ENCODE results near the gene PTPRT.

The PTPRT gene

GRCh38 chr20:42113236-42113635, 1076.5 kb downstream of the PTPRT start:
- ChIA-PET CTCF (no interaction called here), POLR2A (no interaction called here)
- no peak for DNase-seq (ENCODE audit: extremely low spot score)
- no peak for TF ChIP-seq NFRKB (IDR thresholded peaks at IDR 0.05)

DNA sequence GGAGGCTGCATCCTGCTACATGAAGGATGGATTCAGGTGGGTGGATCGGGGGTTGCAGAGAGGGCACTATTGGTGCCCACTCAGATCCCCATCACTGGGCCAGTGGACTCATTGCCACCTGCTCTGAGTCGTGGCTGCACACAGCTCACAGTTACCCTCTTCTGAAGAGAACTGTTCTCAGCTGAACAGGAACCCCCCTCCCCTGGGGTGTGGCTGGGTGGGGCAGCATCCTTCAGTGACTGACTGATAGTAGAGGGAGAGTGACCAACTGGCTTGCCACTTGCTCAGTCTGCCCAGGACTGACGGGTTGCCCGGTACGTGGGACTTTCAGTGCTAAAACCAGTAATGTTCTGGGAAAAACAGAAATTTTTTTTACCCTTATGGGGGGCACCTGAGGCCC, 1077.5 kb downstream of the PTPRT start:
- CTCF ChIA-PET = no interaction called here
- POLR2A ChIA-PET = no interaction called here
- TF ChIP-seq NFRKB (IDR thresholded peaks at IDR 0.05) (no peak), CTBP1 (IDR thresholded peaks at IDR 0.05; ENCODE audit: borderline replicate concordance) (no peak), ELF4 (IDR thresholded peaks at IDR 0.05) (no peak), PKNOX1 (IDR thresholded peaks at IDR 0.05) (no peak), SP1 (IDR thresholded peaks at IDR 0.05) (no peak), ZNF384 (IDR thresholded peaks at IDR 0.05) (no peak), SUZ12 (IDR thresholded peaks at IDR 0.05) (no peak), L3MBTL2 (conservative IDR thresholded peaks at IDR 0.05) (no peak), BHLHE40 (IDR thresholded peaks at IDR 0.05; ENCODE audit: borderline replicate concordance) (no peak), FOXM1 (IDR thresholded peaks at IDR 0.05; ENCODE audit: borderline replicate concordance) (no peak), TARDBP (IDR thresholded peaks at IDR 0.05) (no peak), FOXK2 (IDR thresholded peaks at IDR 0.05) (no peak), LEF1 (IDR thresholded peaks at IDR 0.05; ENCODE audit: borderline replicate concordance) (no peak), HDGF (IDR thresholded peaks at IDR 0.05; ENCODE audit: borderline replicate concordance) (no peak), FOXA1 (IDR thresholded peaks at IDR 0.05) (no peak)
- no peak for DNase-seq (ENCODE audit: extremely low spot score)

DNA sequence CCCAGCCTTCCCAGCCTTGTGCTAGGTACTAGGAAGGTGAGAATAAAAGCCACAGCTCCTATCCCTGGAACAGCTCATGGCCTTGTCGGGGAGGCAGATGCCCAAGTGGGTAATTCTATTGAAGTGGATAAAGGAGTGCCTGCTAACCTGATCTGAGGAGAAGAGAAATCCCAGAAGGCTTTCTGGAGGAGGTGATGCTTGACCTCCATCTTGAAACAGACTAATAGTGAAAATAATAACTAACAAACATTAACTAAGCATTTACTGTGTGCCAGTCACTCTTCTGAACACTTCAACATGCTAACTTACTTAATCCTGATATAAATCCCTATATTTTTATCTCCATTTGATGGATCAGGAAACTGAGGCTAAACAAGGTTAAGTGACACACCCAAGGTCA, 1078.4 kb downstream of the PTPRT start:
- CTCF ChIA-PET = no interaction called here
- no peak for DNase-seq (ENCODE audit: extremely low spot score)
- no peak for TF ChIP-seq FOXA1 (IDR thresholded peaks at IDR 0.05)
- no peak for TF ChIP-seq CTBP1 (IDR thresholded peaks at IDR 0.05; ENCODE audit: borderline replicate concordance)
- no peak for TF ChIP-seq NFRKB (IDR thresholded peaks at IDR 0.05)
- no peak for TF ChIP-seq ELF4 (IDR thresholded peaks at IDR 0.05)
- TF ChIP-seq SUZ12 (IDR thresholded peaks at IDR 0.05) = no peak
- TF ChIP-seq TARDBP (IDR thresholded peaks at IDR 0.05) = no peak
- TF ChIP-seq PKNOX1 (IDR thresholded peaks at IDR 0.05) = no peak
- TF ChIP-seq FOXM1 (IDR thresholded peaks at IDR 0.05; ENCODE audit: borderline replicate concordance) = no peak
- TF ChIP-seq LEF1 (IDR thresholded peaks at IDR 0.05; ENCODE audit: borderline replicate concordance) = no peak
- TF ChIP-seq SP1 (IDR thresholded peaks at IDR 0.05) = no peak
- no peak for TF ChIP-seq ARNT (IDR thresholded peaks at IDR 0.05)
- TF ChIP-seq HDGF (IDR thresholded peaks at IDR 0.05; ENCODE audit: borderline replicate concordance) = no peak
- TF ChIP-seq L3MBTL2 (conservative IDR thresholded peaks at IDR 0.05) = no peak
- TF ChIP-seq FOXK2 (IDR thresholded peaks at IDR 0.05) = no peak
- POLR2A ChIA-PET = no interaction called here

GRCh38 chr20:42110301-42110700, 1079.4 kb downstream of the PTPRT start:
- no peak for DNase-seq (ENCODE audit: extremely low spot score)
- CTCF ChIA-PET = no interaction called here
- POLR2A ChIA-PET = no interaction called here
- TF ChIP-seq HDGF (IDR thresholded peaks at IDR 0.05; ENCODE audit: borderline replicate concordance) (no peak), L3MBTL2 (conservative IDR thresholded peaks at IDR 0.05) (no peak), LEF1 (IDR thresholded peaks at IDR 0.05; ENCODE audit: borderline replicate concordance) (no peak), FOXA1 (IDR thresholded peaks at IDR 0.05) (no peak), NFRKB (IDR thresholded peaks at IDR 0.05) (no peak), ARNT (IDR thresholded peaks at IDR 0.05) (no peak), PKNOX1 (IDR thresholded peaks at IDR 0.05) (no peak), ZNF384 (IDR thresholded peaks at IDR 0.05) (no peak), CTBP1 (IDR thresholded peaks at IDR 0.05; ENCODE audit: borderline replicate concordance) (no peak), SP1 (IDR thresholded peaks at IDR 0.05) (no peak), TARDBP (IDR thresholded peaks at IDR 0.05) (no peak), BHLHE40 (IDR thresholded peaks at IDR 0.05; ENCODE audit: borderline replicate concordance) (no peak), ELF4 (IDR thresholded peaks at IDR 0.05) (no peak), SUZ12 (IDR thresholded peaks at IDR 0.05) (no peak), FOXM1 (IDR thresholded peaks at IDR 0.05; ENCODE audit: borderline replicate concordance) (no peak), FOXK2 (IDR thresholded peaks at IDR 0.05) (no peak)

- no peak for DNase-seq (ENCODE audit: extremely low spot score)
- ChIA-PET CTCF (no interaction called here), POLR2A (no interaction called here)
- TF ChIP-seq LEF1 (IDR thresholded peaks at IDR 0.05; ENCODE audit: borderline replicate concordance) (no peak), PKNOX1 (IDR thresholded peaks at IDR 0.05) (no peak), TARDBP (IDR thresholded peaks at IDR 0.05) (no peak), CTBP1 (IDR thresholded peaks at IDR 0.05; ENCODE audit: borderline replicate concordance) (no peak), FOXK2 (IDR thresholded peaks at IDR 0.05) (no peak), NFRKB (IDR thresholded peaks at IDR 0.05) (no peak), ZNF384 (IDR thresholded peaks at IDR 0.05) (no peak), SUZ12 (IDR thresholded peaks at IDR 0.05) (no peak), HDGF (IDR thresholded peaks at IDR 0.05; ENCODE audit: borderline replicate concordance) (no peak), FOXM1 (IDR thresholded peaks at IDR 0.05; ENCODE audit: borderline replicate concordance) (no peak), SP1 (IDR thresholded peaks at IDR 0.05) (no peak), BHLHE40 (IDR thresholded peaks at IDR 0.05; ENCODE audit: borderline replicate concordance) (no peak), FOXA1 (IDR thresholded peaks at IDR 0.05) (no peak), L3MBTL2 (conservative IDR thresholded peaks at IDR 0.05) (no peak), ARNT (IDR thresholded peaks at IDR 0.05) (no peak), ELF4 (IDR thresholded peaks at IDR 0.05) (no peak)
Measured at GRCh38 chr20:42102000-42102399, 1087.7 kb downstream of the PTPRT start.
